Osteocyte (in vitro differentiated cells): ENCODE results near the gene SLC2A4. TPM values are rescaled to one million over a fixed set of nuclear protein-coding genes. Genes with fewer than 3 reads are reported as not detected.

ENCODE experiments used
- DNase-seq: peaks from one replicate; pipeline ENCODE4 v3.0.0; 2021; ENCODE audit warnings: mixed read lengths; ENCODE audit not compliant: unreplicated experiment; ENCODE audit errors: extremely low spot score
- H3K27ac Mint-ChIP-seq: one replicate; pipeline ENCODE4 v1.8.0; 2021; ENCODE audit warnings: mild to moderate bottlenecking, mixed read lengths; ENCODE audit not compliant: unreplicated experiment
- H3K27me3 Mint-ChIP-seq: one replicate; pipeline ENCODE4 v1.8.0; 2021; ENCODE audit warnings: mixed read lengths; ENCODE audit not compliant: unreplicated experiment
- H3K36me3 Mint-ChIP-seq: one replicate; pipeline ENCODE4 v1.8.0; 2021; ENCODE audit warnings: mixed read lengths; ENCODE audit not compliant: unreplicated experiment
- H3K4me1 Mint-ChIP-seq: one replicate; pipeline ENCODE4 v1.8.0; 2021; ENCODE audit warnings: mixed read lengths; ENCODE audit not compliant: unreplicated experiment
- H3K4me3 Mint-ChIP-seq: one replicate; pipeline ENCODE4 v1.8.0; 2021; ENCODE audit warnings: mild to moderate bottlenecking, moderate library complexity, mixed read lengths; ENCODE audit not compliant: unreplicated experiment
- H3K9me3 Mint-ChIP-seq: one replicate; pipeline ENCODE4 v1.8.0; 2021; ENCODE audit warnings: mixed read lengths; ENCODE audit not compliant: unreplicated experiment
- CTCF ChIP-seq: fragments of 200-600 bp; sonication (generic); IDR thresholded peaks from 2 replicates; pipeline ENCODE4 v1.5.0; 2021; ENCODE audit warnings: antibody characterized with exemption, mild to moderate bottlenecking, moderate library complexity
- total RNA-seq: library from RNA; stranded (reverse); gene quantifications from 2 replicates; pipeline ENCODE4 v1.2.1, GENCODE V29; 2021

Gene SLC2A4
- total RNA-seq, 1 donor from 2014 or later = 0.59 TPM

- TF ChIP-seq CTCF = no peak
- Mint-ChIP-seq H3K36me3 (peaks cover 27% of the 10 kb centered on the region), H3K9me3 (no peaks in the 10 kb centered on the region), H3K27me3 (no peaks in the 10 kb centered on the region), H3K4me1 (peaks cover 61% of the 10 kb centered on the region), H3K27ac (peak overlapping the region; percentile 97), H3K4me3 (peak overlapping the region; percentile 50)
- no peak for DNase-seq
Measured at GRCh38 chr17:7235693-7236665, 45.5 kb upstream of the SLC2A4 start.

- Mint-ChIP-seq H3K36me3 (peaks cover 36% of the 10 kb centered on the region), H3K9me3 (no peaks in the 10 kb centered on the region), H3K27ac (peak overlapping the region; percentile 68), H3K27me3 (no peaks in the 10 kb centered on the region), H3K4me3 (peak overlapping the region; percentile 99), H3K4me1 (peaks cover 64% of the 10 kb centered on the region)
- no peak for TF ChIP-seq CTCF
- DNase-seq = no peak
Measured at GRCh38 chr17:7236808-7237207, 44.7 kb upstream of the SLC2A4 start.

- H3K27me3 Mint-ChIP-seq = no peaks in the 10 kb centered on the region
- peak overlapping the region; percentile 99 for H3K4me3 Mint-ChIP-seq
- peak overlapping the region; percentile 68 for H3K27ac Mint-ChIP-seq
- H3K4me1 Mint-ChIP-seq = peaks cover 63% of the 10 kb centered on the region
- no peak for DNase-seq
- H3K9me3 Mint-ChIP-seq = no peaks in the 10 kb centered on the region
- TF ChIP-seq CTCF = no peak
- H3K36me3 Mint-ChIP-seq = peaks cover 40% of the 10 kb centered on the region
Measured at GRCh38 chr17:7237266-7237760, 44.2 kb upstream of the SLC2A4 start.

GRCh38 chr17:7237761-7238419 lies 43.6 kb upstream of the SLC2A4 start:
- peaks cover 40% of the 10 kb centered on the region for H3K36me3 Mint-ChIP-seq

More at GRCh38 chr17:7237761-7238419, 43.6 kb upstream of the SLC2A4 start:
- Mint-ChIP-seq H3K4me1 (peaks cover 59% of the 10 kb centered on the region), H3K4me3 (peak overlapping the region; percentile 99), H3K27ac (peak overlapping the region; percentile 68), H3K9me3 (no peaks in the 10 kb centered on the region), H3K27me3 (no peaks in the 10 kb centered on the region)
- peak; percentile 90 for DNase-seq
- no peak for TF ChIP-seq CTCF
